ENCODE data around the gene ADA.

Gene ADA

GRCh38 chr20:44683263-44684046, 32.0 kb upstream of the ADA start:
- no peak for TF ChIP-seq REST (IDR thresholded peaks at IDR 0.05; ENCODE audit: insufficient read depth in 1 of 2, low read depth in 2 of 2, low read length in 2 of 2)
- TF ChIP-seq FOXP2 (optimal IDR thresholded peaks at IDR 0.05; ENCODE audit: borderline replicate concordance, extremely low read depth, extremely low read length, insufficient read depth): no peak
- TF ChIP-seq TAF1 (IDR thresholded peaks at IDR 0.05; ENCODE audit: borderline replicate concordance, insufficient read depth, low read length): no peak
- no peak for TF ChIP-seq SIN3A (IDR thresholded peaks at IDR 0.05; ENCODE audit: borderline replicate concordance, insufficient read depth, low read length)
- no peak for TF ChIP-seq POLR2AphosphoS5 (IDR thresholded peaks at IDR 0.05; ENCODE audit: low read depth, low read length)

GRCh38 chr20:44681796-44682566, 30.5 kb upstream of the ADA start:
- TF ChIP-seq TAF1 (IDR thresholded peaks at IDR 0.05; ENCODE audit: borderline replicate concordance, insufficient read depth, low read length): no peak
- TF ChIP-seq SIN3A (IDR thresholded peaks at IDR 0.05; ENCODE audit: borderline replicate concordance, insufficient read depth, low read length): no peak
- no peak for TF ChIP-seq FOXP2 (optimal IDR thresholded peaks at IDR 0.05; ENCODE audit: borderline replicate concordance, extremely low read depth, extremely low read length, insufficient read depth)
- no peak for TF ChIP-seq POLR2AphosphoS5 (IDR thresholded peaks at IDR 0.05; ENCODE audit: low read depth, low read length)
- TF ChIP-seq REST (IDR thresholded peaks at IDR 0.05; ENCODE audit: insufficient read depth in 1 of 2, low read depth in 2 of 2, low read length in 2 of 2): no peak

- no peak for TF ChIP-seq FOXP2 (optimal IDR thresholded peaks at IDR 0.05; ENCODE audit: borderline replicate concordance, extremely low read depth, extremely low read length, insufficient read depth)
- no peak for TF ChIP-seq TAF1 (IDR thresholded peaks at IDR 0.05; ENCODE audit: borderline replicate concordance, insufficient read depth, low read length)
- no peak for TF ChIP-seq REST (IDR thresholded peaks at IDR 0.05; ENCODE audit: insufficient read depth in 1 of 2, low read depth in 2 of 2, low read length in 2 of 2)
Measured at GRCh38 chr20:44678990-44679611, 27.6 kb upstream of the ADA start.

GRCh38 chr20:44678242-44678641, 26.7 kb upstream of the ADA start:
- no peak for TF ChIP-seq POLR2AphosphoS5 (IDR thresholded peaks at IDR 0.05; ENCODE audit: low read depth, low read length)
- no peak for TF ChIP-seq TAF1 (IDR thresholded peaks at IDR 0.05; ENCODE audit: borderline replicate concordance, insufficient read depth, low read length)
- no peak for TF ChIP-seq SIN3A (IDR thresholded peaks at IDR 0.05; ENCODE audit: borderline replicate concordance, insufficient read depth, low read length)

DNA sequence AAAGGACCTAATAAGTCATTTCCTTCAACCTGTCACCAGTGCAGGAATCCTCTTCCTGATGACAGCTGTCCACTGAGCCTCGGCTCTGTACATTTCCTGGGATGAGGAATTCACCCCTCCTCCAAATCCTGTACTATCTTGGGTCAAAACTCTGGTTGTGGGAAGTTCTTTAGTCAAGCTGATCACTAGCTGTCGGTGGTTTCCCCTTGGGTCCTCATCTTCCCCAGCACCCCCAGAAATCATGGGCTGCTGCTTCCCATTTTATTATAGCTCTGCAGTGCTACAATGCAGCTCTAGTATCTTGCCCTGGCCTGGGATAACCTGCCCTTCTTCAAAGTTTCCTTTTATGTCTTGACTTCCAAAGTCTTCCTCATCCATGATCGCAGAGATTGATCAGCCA, 14.6 kb upstream of the ADA start:
- TF ChIP-seq POLR2AphosphoS5 (IDR thresholded peaks at IDR 0.05; ENCODE audit: low read depth, low read length): no peak
- no peak for TF ChIP-seq FOXP2 (optimal IDR thresholded peaks at IDR 0.05; ENCODE audit: borderline replicate concordance, extremely low read depth, extremely low read length, insufficient read depth)
- TF ChIP-seq REST (IDR thresholded peaks at IDR 0.05; ENCODE audit: insufficient read depth in 1 of 2, low read depth in 2 of 2, low read length in 2 of 2): no peak
- TF ChIP-seq SIN3A (IDR thresholded peaks at IDR 0.05; ENCODE audit: borderline replicate concordance, insufficient read depth, low read length): no peak
- no peak for TF ChIP-seq TAF1 (IDR thresholded peaks at IDR 0.05; ENCODE audit: borderline replicate concordance, insufficient read depth, low read length)

Data from PFSK-1 (cell line).